Lower leg skin (tissue), 4 donors: ENCODE measurements around the gene RBFOX2. TPM values are rescaled to one million over a fixed set of nuclear protein-coding genes. Genes with fewer than 3 reads are reported as not detected.

ENCODE experiments used
- DNase-seq, 2 donors: peaks; one replicate each; pipeline ENCODE4 v3.0.0-alpha.2; 2019; ENCODE audit warnings: low spot score in 2 of 2
- H3K4me3 ChIP-seq: fragments of 200-600 bp; sonication (generic); 2 replicates; pipeline ENCODE4 v1.5.1; 2017; ENCODE audit warnings: mild to moderate bottlenecking, low read depth; ENCODE audit not compliant: poor library complexity, severe bottlenecking
- POLR2A ChIP-seq, 2 donors: fragments of 450-650 bp; IDR thresholded peaks; one replicate each; pipeline ENCODE4 v1.6.1; 2016 to 2017; ENCODE audit warnings: antibody characterized with exemption in 2 of 2, mild to moderate bottlenecking in 1 of 2, moderate library complexity in 1 of 2
- WGBS, 2 donors: methylation state at CpG; one replicate each; pipeline ENCODE4 v1.1.5; 2018; 5-methylcytosine and 5-hydroxymethylcytosine counted together
- intact Hi-C: fragments of 100-400 bp; cut with DNase I; formaldehyde crosslinking; loops from one replicate; pipeline ENCODE4 v1.15.0; 2023; ENCODE audit warnings: low total_unique reads
- total RNA-seq, 4 donors: library from RNA; depleted of rRNA; stranded (reverse); fragments of >200 nt; gene quantifications; one replicate each; pipeline ENCODE4 v1.1.0, GENCODE V29; 2016
- TF ChIP-seq, protein P1 (sequence below), 3 donors: fragments of 450-650 bp; IDR thresholded peaks; one replicate each; pipeline ENCODE4 v1.5.1; 2016; ENCODE audit warnings: antibody characterized with exemption in 3 of 3, mild to moderate bottlenecking in 3 of 3, moderate library complexity in 2 of 3

Gene RBFOX2
- total RNA-seq, 4 donors from 2014 or later: 40.9 to 56.5 (median 51.1) TPM

DNA sequence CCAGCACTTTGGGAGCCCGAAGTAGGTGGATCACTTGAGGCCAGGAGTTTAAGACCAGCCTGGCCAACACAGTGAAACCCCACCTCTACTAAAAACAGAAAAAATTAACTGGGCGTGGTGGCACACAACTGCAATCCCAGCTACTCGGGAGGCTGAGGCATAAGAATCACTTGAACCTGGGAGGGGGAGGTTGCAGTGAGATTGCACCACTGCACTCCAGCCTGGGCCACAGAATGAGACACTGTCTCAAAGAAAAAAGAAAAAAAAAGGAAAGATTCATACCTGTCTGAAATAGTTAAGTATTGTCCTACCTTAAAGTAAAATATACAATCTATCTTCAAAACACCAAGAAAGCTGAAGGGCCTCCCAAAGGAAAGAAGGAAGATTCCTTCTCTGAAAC is 20.1 kb downstream of the RBFOX2 start:
- 56 to 60% methylated on average over 3 of the region's 3 CpGs for WGBS, 2 donors
- intact Hi-C loops: no loop called here
- DNase-seq: no peak
- no peak for TF ChIP-seq POLR2A (IDR thresholded peaks at IDR 0.05)
- TF ChIP-seq, protein P1, sequence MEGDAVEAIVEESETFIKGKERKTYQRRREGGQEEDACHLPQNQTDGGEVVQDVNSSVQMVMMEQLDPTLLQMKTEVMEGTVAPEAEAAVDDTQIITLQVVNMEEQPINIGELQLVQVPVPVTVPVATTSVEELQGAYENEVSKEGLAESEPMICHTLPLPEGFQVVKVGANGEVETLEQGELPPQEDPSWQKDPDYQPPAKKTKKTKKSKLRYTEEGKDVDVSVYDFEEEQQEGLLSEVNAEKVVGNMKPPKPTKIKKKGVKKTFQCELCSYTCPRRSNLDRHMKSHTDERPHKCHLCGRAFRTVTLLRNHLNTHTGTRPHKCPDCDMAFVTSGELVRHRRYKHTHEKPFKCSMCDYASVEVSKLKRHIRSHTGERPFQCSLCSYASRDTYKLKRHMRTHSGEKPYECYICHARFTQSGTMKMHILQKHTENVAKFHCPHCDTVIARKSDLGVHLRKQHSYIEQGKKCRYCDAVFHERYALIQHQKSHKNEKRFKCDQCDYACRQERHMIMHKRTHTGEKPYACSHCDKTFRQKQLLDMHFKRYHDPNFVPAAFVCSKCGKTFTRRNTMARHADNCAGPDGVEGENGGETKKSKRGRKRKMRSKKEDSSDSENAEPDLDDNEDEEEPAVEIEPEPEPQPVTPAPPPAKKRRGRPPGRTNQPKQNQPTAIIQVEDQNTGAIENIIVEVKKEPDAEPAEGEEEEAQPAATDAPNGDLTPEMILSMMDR (IDR thresholded peaks at IDR 0.05): no peak
- H3K4me3 ChIP-seq: no peak overlapping the region

DNA sequence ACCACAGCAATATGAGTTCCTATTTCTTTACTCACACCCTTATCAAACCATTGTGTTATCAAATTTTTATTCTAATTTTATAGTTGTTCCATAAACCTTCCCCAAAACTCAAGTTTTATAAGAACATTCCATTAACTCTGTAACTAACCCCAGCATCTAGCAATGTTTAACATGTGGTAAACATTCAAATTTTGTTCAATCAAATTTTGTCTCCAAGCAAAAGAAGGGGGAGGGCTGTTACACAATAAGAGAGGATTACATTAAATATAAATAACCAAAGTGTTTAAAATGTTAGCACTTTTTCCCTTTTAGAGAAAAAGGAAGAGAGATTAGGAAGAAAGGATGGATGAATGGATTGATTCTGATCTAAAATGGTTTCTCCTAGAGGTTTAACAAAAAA is 20.5 kb downstream of the RBFOX2 start:
- TF ChIP-seq POLR2A (IDR thresholded peaks at IDR 0.05): no peak
- TF ChIP-seq, protein P1 (IDR thresholded peaks at IDR 0.05): no peak
- DNase-seq: no peak
- intact Hi-C loops: no loop called here
- H3K4me3 ChIP-seq: no peak overlapping the region

DNA sequence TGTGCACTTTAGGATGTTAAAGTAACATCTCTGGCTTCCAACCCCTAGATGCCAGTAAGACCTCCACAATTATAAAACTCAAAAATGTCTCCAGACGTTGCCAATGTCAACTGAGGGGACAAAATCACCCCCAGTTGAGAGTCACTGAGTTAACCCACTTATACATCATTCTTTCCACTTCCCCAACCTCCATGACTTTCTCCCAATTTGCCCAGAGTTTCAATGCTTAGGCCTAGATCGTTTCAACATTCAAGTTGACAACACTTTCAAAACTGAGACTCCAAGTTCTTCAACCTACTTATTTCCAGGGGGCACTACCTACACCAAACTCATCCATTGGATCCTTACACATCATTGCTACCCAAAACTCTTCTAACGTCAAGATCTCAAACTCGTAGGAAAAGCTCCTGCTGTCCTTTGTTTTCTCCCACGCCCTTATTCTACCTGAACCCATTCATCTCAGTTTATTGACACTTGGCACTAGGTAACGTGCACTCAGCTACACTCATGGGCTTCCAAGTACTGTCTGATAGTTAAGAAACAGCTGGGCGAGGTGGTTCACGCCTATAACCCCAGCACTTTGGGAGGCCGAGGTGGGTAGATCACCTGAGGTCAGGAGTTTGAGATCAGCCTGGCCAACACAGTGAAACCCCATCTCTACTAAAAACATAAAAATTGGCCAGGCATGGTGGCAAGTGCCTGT is 24.5 kb downstream of the RBFOX2 start:
- DNase-seq: no peak
- TF ChIP-seq, protein P1 (IDR thresholded peaks at IDR 0.05): no peak
- TF ChIP-seq POLR2A (IDR thresholded peaks at IDR 0.05): no peak
- 90% methylated on average over 9 of the region's 9 CpGs for WGBS, 2 donors
- H3K4me3 ChIP-seq: no peak overlapping the region
- intact Hi-C loops: no loop called here

DNA sequence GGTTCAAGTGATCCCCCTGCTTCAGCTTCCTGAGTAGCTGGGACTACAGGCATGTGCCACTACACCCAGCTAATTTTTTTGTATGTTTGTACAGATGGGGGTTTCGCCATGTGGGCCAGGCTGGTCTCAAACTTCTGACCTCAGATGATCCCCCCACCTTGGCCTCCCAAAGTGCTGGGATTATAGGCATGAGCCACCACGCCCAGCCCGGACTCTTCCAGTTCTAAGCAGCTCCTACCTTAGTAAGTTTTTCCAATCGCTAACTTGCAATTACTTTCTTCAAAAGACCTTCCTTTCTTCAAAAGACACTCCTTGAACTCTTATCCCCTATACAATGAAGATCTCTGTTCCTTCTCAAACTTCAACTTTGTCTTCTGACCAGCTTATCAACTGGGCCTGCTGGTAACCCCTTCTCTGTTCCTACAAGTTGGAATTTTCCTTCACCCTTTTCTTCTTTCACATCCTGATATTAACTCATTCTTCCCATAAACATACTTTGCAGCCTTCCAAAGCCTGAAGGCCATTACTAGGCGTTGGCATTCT is 25.8 kb downstream of the RBFOX2 start:
- intact Hi-C loops: no loop called here
- no peak for TF ChIP-seq POLR2A (IDR thresholded peaks at IDR 0.05)
- TF ChIP-seq, protein P1 (IDR thresholded peaks at IDR 0.05): no peak
- 91 to 93% methylated on average over 5 of the region's 5 CpGs for WGBS, 2 donors
- no peak overlapping the region for H3K4me3 ChIP-seq
- no peak for DNase-seq

DNA sequence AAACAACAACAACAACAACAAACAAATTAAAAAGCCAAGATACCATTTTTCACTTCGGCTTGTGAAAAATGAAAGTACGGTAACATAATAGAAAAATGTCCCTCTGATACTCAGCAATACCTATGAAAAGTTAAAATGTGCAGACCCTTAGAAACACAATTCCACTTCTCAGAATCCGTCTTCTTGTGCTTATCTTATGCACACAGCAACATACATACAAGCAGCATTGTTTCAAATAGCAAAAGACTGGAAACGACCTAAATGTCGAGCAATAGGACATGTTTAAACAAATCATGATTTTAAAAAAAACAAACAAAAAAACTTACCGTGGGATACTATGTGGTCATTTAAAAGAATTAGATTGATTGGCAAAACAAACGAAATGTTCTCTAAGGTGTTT is 26.5 kb downstream of the RBFOX2 start:
- no peak overlapping the region for H3K4me3 ChIP-seq
- WGBS, 2 donors: 87 to 88% methylated on average over 7 of the region's 7 CpGs
- intact Hi-C loops: no loop called here
- no peak for TF ChIP-seq POLR2A (IDR thresholded peaks at IDR 0.05)
- TF ChIP-seq, protein P1 (IDR thresholded peaks at IDR 0.05): no peak
- no peak for DNase-seq

DNA sequence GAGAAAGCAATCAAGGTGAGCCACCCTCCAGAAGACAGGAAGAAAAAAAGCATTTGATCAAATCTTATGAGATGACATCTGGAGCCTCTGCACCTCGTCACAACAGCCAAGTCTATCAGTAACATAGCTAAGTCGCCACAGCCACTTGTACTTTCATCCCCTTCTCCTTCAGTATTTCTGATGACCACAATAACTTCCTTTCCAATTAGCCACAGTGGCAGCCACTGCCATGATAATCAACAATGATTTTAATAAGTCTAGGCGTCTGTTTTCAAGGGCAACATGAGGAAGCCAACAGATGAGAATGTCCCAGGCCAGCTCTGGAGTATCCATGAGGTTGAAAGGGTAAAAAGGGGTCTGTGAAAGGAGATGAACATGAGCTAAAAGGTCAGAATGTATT is 29.9 kb downstream of the RBFOX2 start:
- WGBS, 2 donors: 83 to 92% methylated on average over 3 of the region's 3 CpGs
- intact Hi-C loops: no loop called here

More for the DNA sequence above, 29.9 kb downstream of the RBFOX2 start:
- no peak for DNase-seq
- H3K4me3 ChIP-seq: no peak overlapping the region
- TF ChIP-seq POLR2A (IDR thresholded peaks at IDR 0.05): no peak
- TF ChIP-seq, protein P1 (IDR thresholded peaks at IDR 0.05): no peak
